Muscle of leg (tissue), 11 donors: ENCODE results near the gene SYTL3. TPM values are rescaled to one million over a fixed set of nuclear protein-coding genes. Genes with fewer than 3 reads are reported as not detected.
"Not testable (repeated sequence)": the region's sequence is repeated elsewhere in the genome, so short reads cannot be mapped to it uniquely, and the experiment has no call there.

ENCODE experiments used
- DNase-seq: peaks from one replicate; pipeline ENCODE4 v3.0.0; 2013
- H3K27ac ChIP-seq: one replicate; pipeline ENCODE4 v1.5.1; 2013; ENCODE audit warnings: mild to moderate bottlenecking, low read length, control low read depth
- H3K27me3 ChIP-seq: one replicate; pipeline ENCODE4 v1.6.1; 2013; ENCODE audit warnings: low read length; ENCODE audit not compliant: control insufficient read depth, insufficient read depth
- H3K36me3 ChIP-seq: one replicate; pipeline ENCODE4 v1.6.1; 2013; ENCODE audit warnings: low read length; ENCODE audit not compliant: control insufficient read depth, insufficient read depth
- H3K4me1 ChIP-seq: one replicate; pipeline ENCODE4 v1.6.1; 2013; ENCODE audit warnings: low read length; ENCODE audit not compliant: control insufficient read depth, insufficient read depth
- H3K4me3 ChIP-seq: one replicate; pipeline ENCODE4 v1.5.1; 2013; ENCODE audit warnings: low read length, control low read depth
- H3K9me3 ChIP-seq: replicated peaks from 2 replicates; pipeline ENCODE4 v1.6.1; 2013; ENCODE audit warnings: low read depth, low read length; ENCODE audit not compliant: control insufficient read depth
- WGBS: methylation state at CpG from one replicate; pipeline ENCODE4 v1.1.5; 2013; ENCODE audit warnings: missing lambda C conversion rate; ENCODE audit not compliant: insufficient coverage; 5-methylcytosine and 5-hydroxymethylcytosine counted together
- polyA plus RNA-seq, 8 donors: library from polyadenylated mRNA; unstranded; fragments of 120-200 nt; gene quantifications; one replicate each; pipeline versions ENCODE4 v1.2.1 to v1.2.3, GENCODE V29; 2013; ENCODE audit warnings: inconsistent platforms in 1 of 8, low replicate concordance in 1 of 8; ENCODE audit not compliant: insufficient read length in 8 of 8, insufficient read depth in 1 of 8
- total RNA-seq: library from RNA; stranded (reverse); fragments of 120-200 nt; gene quantifications from one replicate; pipeline ENCODE4 v1.2.4, GENCODE V29; 2013

SYTL3 gene
- total and polyA plus RNA-seq, 9 donors: 4.2 to 10.5 (median 7.8) TPM

DNA sequence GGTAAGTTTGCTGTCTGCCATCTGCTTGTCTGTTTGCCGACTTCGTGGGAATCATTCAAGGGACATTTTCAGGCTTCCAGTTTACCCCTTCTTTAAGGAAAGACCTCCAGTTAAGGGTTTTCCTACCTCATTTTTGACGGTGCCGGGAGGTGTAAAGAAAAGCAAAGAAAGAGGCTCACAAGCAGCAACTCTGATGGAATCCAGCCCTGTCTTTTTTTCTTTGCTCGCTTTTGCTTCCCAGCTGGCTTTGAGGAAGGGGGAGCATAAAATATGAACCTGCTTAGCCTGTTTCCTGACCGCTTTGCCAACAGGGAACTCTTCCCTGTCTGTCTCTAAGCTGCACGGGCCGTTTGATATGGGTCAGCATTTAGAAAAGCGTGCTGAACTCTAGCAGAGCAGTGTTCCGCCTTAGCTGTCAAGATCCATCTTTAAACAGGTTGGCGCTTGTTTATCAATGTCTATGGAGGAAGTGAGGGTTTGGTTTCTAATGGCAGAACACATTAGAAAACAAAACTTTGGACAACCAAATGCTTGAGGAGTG is 13.8 kb downstream of the SYTL3 start:
- peak; percentile 78 for DNase-seq
- peak overlapping the region; percentile 82 for H3K27ac ChIP-seq
- peak overlapping the region; percentile 35 for H3K4me3 ChIP-seq
- 17% methylated on average over 6 of the region's 11 CpGs for WGBS
- peaks cover 21% of the 10 kb centered on the region for H3K4me1 ChIP-seq
- no peaks in the 10 kb centered on the region for H3K9me3 ChIP-seq
- H3K27me3 ChIP-seq: peaks cover 5% of the 10 kb centered on the region
- H3K36me3 ChIP-seq: peaks cover 3% of the 10 kb centered on the region

DNA sequence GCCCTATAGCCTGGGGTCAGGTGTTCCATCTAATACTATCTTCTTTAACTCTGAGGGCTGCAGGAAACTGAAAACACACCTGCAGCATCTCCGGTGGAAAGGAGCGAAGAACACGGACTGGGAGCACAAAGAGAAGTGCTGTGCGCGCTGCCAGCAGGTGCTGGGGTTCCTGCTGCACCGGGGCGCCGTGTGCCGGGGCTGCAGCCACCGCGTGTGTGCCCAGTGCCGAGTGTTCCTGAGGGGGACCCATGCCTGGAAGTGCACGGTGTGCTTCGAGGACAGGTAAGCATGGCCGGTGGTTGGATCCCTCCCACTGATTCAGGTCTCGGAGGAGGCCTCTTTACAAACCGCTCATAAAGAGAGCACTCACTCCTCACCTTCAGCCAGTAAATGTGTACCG is 15.5 kb downstream of the SYTL3 start:
- H3K4me3 ChIP-seq: no peak overlapping the region
- H3K9me3 ChIP-seq: no peaks in the 10 kb centered on the region
- H3K27ac ChIP-seq: no peak overlapping the region
- peaks cover 3% of the 10 kb centered on the region for H3K36me3 ChIP-seq
- peaks cover 20% of the 10 kb centered on the region for H3K4me1 ChIP-seq
- 94% methylated on average over 12 of the region's 18 CpGs for WGBS
- H3K27me3 ChIP-seq: peaks cover 5% of the 10 kb centered on the region
- DNase-seq: no peak

DNA sequence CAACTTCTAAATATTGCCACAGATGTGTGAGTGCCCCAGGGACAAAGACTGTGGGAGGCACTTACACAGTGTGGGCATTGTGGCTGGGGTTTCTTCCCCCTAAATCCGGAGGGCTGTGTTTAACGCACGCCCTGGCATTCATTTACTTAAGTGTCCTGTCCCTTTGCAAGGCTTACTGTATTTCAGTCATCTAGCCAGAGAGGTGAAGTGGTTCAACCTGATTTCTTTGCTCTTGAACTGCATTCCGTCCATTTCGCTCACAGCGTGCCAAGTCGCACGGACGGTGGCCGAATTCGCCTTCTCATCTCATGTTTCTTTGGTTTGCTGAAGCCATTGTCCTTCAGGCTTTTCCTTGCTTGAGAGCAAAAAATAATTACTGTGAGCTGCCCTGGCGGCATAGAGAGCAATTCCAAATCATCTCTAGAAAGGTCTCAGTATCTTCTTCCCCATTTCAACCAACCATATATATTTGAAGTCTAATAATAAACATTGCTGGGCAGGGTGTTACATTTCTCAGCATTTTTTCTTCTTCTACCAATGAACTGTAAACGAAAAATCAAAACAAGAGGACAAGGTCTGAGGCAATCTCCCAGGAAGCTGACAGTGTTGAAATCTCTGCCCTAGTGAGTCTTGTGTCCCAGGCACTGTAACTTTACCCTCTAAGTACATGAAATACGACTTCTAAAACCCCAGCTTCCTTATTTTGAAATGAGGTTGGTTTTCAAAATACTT is 16.9 kb downstream of the SYTL3 start:
- peak; percentile 77 for DNase-seq
- Histone ChIP-seq H3K27me3 (peaks cover 5% of the 10 kb centered on the region), H3K9me3 (no peaks in the 10 kb centered on the region), H3K4me1 (peaks cover 16% of the 10 kb centered on the region), H3K27ac (no peak overlapping the region), H3K36me3 (peaks cover 3% of the 10 kb centered on the region), H3K4me3 (no peak overlapping the region)
- WGBS: 76% methylated on average over 12 of the region's 14 CpGs

- H3K4me3 ChIP-seq: no peak overlapping the region
- peak overlapping the region; percentile 20 for H3K27ac ChIP-seq
- 100% methylated on average over 1 of the region's 8 CpGs for WGBS
- peaks cover 16% of the 10 kb centered on the region for H3K4me1 ChIP-seq
- DNase-seq: no peak
- no peaks in the 10 kb centered on the region for H3K9me3 ChIP-seq
- peaks cover 3% of the 10 kb centered on the region for H3K36me3 ChIP-seq
- peaks cover 5% of the 10 kb centered on the region for H3K27me3 ChIP-seq
Observed at GRCh38 chr6:158667360-158667981, 17.6 kb downstream of the SYTL3 start.

GRCh38 chr6:158668707-158669103 is 18.9 kb downstream of the SYTL3 start:
- Histone ChIP-seq H3K4me1 (peaks cover 5% of the 10 kb centered on the region), H3K27me3 (peaks cover 2% of the 10 kb centered on the region), H3K4me3 (no peak overlapping the region), H3K27ac (no peak overlapping the region), H3K9me3 (no peaks in the 10 kb centered on the region), H3K36me3 (peaks cover 3% of the 10 kb centered on the region)
- DNase-seq: no peak
- WGBS: 84% methylated on average over 5 of the region's 7 CpGs

- H3K36me3 ChIP-seq: peaks cover 3% of the 10 kb centered on the region
- WGBS: 75% methylated on average over 4 of the region's 7 CpGs
- no peak overlapping the region for H3K27ac ChIP-seq
- H3K27me3 ChIP-seq: peaks cover 2% of the 10 kb centered on the region
- H3K4me1 ChIP-seq: peaks cover 3% of the 10 kb centered on the region
- H3K4me3 ChIP-seq: no peak overlapping the region
- no peak for DNase-seq
- no peaks in the 10 kb centered on the region for H3K9me3 ChIP-seq
Observed at GRCh38 chr6:158669145-158670035, 19.5 kb downstream of the SYTL3 start.

DNA sequence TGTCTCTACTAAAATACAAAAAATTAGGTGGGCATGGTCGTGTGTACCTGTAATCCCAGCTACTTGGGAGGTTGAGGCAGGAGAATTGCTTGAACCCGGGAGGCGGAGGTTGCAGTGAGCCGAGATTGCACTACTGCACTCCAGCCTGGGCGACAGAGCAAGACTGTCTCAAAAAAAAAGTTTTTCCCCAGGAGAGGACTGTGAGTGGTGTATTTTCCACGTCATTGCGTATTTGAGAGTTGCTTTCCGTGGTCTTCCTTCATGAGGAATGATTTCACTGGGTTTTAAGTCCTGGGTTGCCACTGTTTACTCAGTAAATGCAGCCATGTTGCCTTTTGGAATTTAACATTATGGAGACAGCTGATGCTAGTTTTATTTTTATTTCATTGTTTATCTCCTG is 22.3 kb downstream of the SYTL3 start:
- not testable (repeated sequence) for H3K27me3 ChIP-seq, H3K4me3 ChIP-seq, H3K36me3 ChIP-seq, DNase-seq, H3K27ac ChIP-seq, H3K4me1 ChIP-seq, H3K9me3 ChIP-seq
- WGBS: no CpG with 5 or more reads among the region's 8 CpGs

GRCh38 chr6:158672726-158673125 is 22.9 kb downstream of the SYTL3 start:
- Histone ChIP-seq H3K27me3 (peaks cover under 1% of the 10 kb centered on the region), H3K27ac (no peak overlapping the region), H3K36me3 (no peaks in the 10 kb centered on the region), H3K9me3 (no peaks in the 10 kb centered on the region), H3K4me1 (no peaks in the 10 kb centered on the region), H3K4me3 (no peak overlapping the region)
- no CpG with 5 or more reads among the region's 6 CpGs for WGBS
- DNase-seq: no peak

GRCh38 chr6:158674342-158675131 is 24.7 kb downstream of the SYTL3 start:
- H3K27ac ChIP-seq: no peak overlapping the region
- H3K36me3 ChIP-seq: no peaks in the 10 kb centered on the region
- H3K9me3 ChIP-seq: no peaks in the 10 kb centered on the region
- no peak for DNase-seq
- H3K4me3 ChIP-seq: no peak overlapping the region
- no peaks in the 10 kb centered on the region for H3K27me3 ChIP-seq
- WGBS: 79% methylated on average over 9 of the region's 14 CpGs
- no peaks in the 10 kb centered on the region for H3K4me1 ChIP-seq
